ENCODE data around the gene GPR25. TPM values are rescaled to one million over a fixed set of nuclear protein-coding genes. Genes with fewer than 3 reads are reported as not detected.

The GPR25 gene
- total RNA-seq, 1 donor from 2014 or later: 1.6 TPM

GRCh38 chr1:200888349-200888838 lies 15.6 kb downstream of the GPR25 start:
- POLR2A ChIA-PET: interaction anchor here (0.5 to 1.9 kb wide), 7 partner anchors 10 to 266 kb away, joined by 3 to 17 read pairs (median 5); partner anchors contain the start of genes GPR25 and TMEM9
- intact Hi-C loops (cut with micrococcal nuclease): loop anchor here (2.0 kb wide), 2 partner anchors 18 to 132 kb away; no protein-coding TSS in a partner anchor
- peaks cover 5% of the 10 kb centered on the region for H3K27me3 Mint-ChIP-seq
- peaks cover 58% of the 10 kb centered on the region for H3K4me1 Mint-ChIP-seq
- H3K9me3 Mint-ChIP-seq: no peaks in the 10 kb centered on the region
- DNase-seq (peak; percentile 39), ATAC-seq (ENCODE audit: low read depth) (peak; percentile 93)
- TF ChIP-seq CTCF (IDR thresholded peaks at IDR 0.05): no peak
- H3K4me3 Mint-ChIP-seq: peak overlapping the region; percentile 21
- H3K27ac Mint-ChIP-seq: peak overlapping the region; percentile 70
- CTCF ChIA-PET: interaction anchor here (0.6 to 1.0 kb wide), 2 partner anchors 14 to 84 kb away, joined by 3 to 4 read pairs; no protein-coding TSS in a partner anchor
- H3K36me3 Mint-ChIP-seq (ENCODE audit: low read depth): no peaks in the 10 kb centered on the region

GRCh38 chr1:200889571-200889970 lies 16.8 kb downstream of the GPR25 start:
- Mint-ChIP-seq H3K36me3 (ENCODE audit: low read depth) (no peaks in the 10 kb centered on the region), H3K4me3 (no peak overlapping the region), H3K4me1 (peaks cover 58% of the 10 kb centered on the region), H3K9me3 (no peaks in the 10 kb centered on the region), H3K27ac (no peak overlapping the region), H3K27me3 (peaks cover 13% of the 10 kb centered on the region)
- no peak for DNase-seq
- ChIA-PET POLR2A (interaction anchor here (1.3 kb wide), 1 partner anchor 16 kb away, joined by 3 read pairs; no protein-coding TSS in a partner anchor), CTCF (no interaction called here)
- no peak for ATAC-seq (ENCODE audit: low read depth)
- TF ChIP-seq CTCF (IDR thresholded peaks at IDR 0.05): no peak
- intact Hi-C loops (cut with micrococcal nuclease): loop anchor here (2.0 kb wide), 2 partner anchors 19 to 131 kb away; no protein-coding TSS in a partner anchor

- Mint-ChIP-seq H3K27me3 (peaks cover 13% of the 10 kb centered on the region), H3K36me3 (ENCODE audit: low read depth) (no peaks in the 10 kb centered on the region), H3K9me3 (no peaks in the 10 kb centered on the region), H3K4me1 (peaks cover 58% of the 10 kb centered on the region), H3K27ac (no peak overlapping the region), H3K4me3 (no peak overlapping the region)
- intact Hi-C loops (cut with micrococcal nuclease): no loop called here
- POLR2A ChIA-PET: interaction anchor here (1.3 kb wide), 1 partner anchor 16 kb away, joined by 3 read pairs; no protein-coding TSS in a partner anchor
- CTCF ChIA-PET: interaction anchor here (1.8 kb wide), 1 partner anchor 12 kb away, joined by 4 read pairs; no protein-coding TSS in a partner anchor
- DNase-seq: no peak
- no peak for TF ChIP-seq CTCF (IDR thresholded peaks at IDR 0.05)
- ATAC-seq (ENCODE audit: low read depth): no peak
Observed at GRCh38 chr1:200890027-200890426, 17.2 kb downstream of the GPR25 start.

DNA sequence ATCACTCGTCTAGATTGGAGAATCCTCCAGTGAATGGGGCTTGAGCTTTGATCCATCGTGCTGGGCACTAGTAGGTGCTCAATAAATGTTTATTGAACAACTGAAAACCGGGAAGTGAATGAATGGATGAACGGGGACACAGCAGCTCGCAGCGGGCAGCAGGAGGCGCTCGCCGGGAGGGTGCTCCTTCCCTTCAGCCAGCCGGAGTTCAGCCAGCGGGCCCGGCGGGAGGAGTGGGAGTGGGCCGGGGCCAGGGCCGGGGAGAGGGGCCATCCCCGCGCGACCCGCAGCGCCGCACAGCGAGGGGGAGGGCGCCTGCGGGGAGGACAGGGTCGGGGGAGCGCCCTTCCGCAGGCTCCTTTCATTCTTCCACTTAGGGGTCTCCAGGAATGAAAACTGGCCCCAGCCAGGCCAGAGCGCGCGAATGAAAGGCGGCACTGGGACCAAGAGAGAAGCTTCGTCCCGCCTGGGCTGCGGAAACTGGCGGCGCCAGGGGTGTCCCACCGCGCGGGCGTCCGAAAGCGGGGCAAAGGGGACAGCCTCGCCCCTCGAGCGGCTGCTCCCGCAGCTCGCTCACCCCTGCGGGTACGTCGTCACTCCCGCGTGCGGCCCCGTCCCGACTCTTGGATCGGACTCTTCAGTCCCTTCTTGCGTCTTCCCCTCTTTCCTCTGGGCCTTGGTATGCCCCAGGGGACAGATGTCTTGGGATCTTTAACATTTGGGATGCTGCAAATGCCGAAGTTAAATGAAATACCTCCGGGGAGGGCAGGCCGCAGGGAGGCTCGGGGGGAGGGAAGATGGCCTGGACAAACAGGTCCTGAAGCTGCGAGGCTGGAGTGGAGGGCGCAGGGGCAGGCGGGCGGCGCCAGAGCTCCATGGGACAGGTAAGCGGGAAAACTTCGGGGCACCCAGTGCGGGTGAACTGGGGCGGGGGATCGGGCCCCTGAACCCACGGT lies 18.3 kb downstream of the GPR25 start:
- H3K27ac Mint-ChIP-seq: no peak overlapping the region

More for the DNA sequence above, 18.3 kb downstream of the GPR25 start:
- ChIA-PET POLR2A (no interaction called here), CTCF (interaction anchor here (1.3 to 1.8 kb wide), 2 partner anchors 13 to 221 kb away, joined by 4 read pairs; partner anchors contain the start of gene DDX59)
- ATAC-seq (ENCODE audit: low read depth): no peak
- no peaks in the 10 kb centered on the region for H3K9me3 Mint-ChIP-seq
- TF ChIP-seq CTCF (IDR thresholded peaks at IDR 0.05): no peak
- H3K36me3 Mint-ChIP-seq (ENCODE audit: low read depth): no peaks in the 10 kb centered on the region
- intact Hi-C loops (cut with micrococcal nuclease): no loop called here
- DNase-seq: no peak
- H3K4me3 Mint-ChIP-seq: peak overlapping the region; percentile 75
- H3K4me1 Mint-ChIP-seq: peaks cover 57% of the 10 kb centered on the region
- H3K27me3 Mint-ChIP-seq: peaks cover 13% of the 10 kb centered on the region

Data from activated B cell treated with CpG ODN at 0.5 μM for 24 hours (primary cell).